HG02588 (cell line): ENCODE measurements around the gene KIF19.
"Not testable (repeated sequence)": the region's sequence is repeated elsewhere in the genome, so short reads cannot be mapped to it uniquely, and the experiment has no call there.

Source experiments
- ATAC-seq: cut with Tn5 transposase; IDR thresholded peaks from one replicate; pipeline ENCODE4 v1.9.1; 2021; ENCODE audit warnings: mild to moderate bottlenecking, moderate library complexity; ENCODE audit not compliant: unreplicated experiment

Gene KIF19

DNA sequence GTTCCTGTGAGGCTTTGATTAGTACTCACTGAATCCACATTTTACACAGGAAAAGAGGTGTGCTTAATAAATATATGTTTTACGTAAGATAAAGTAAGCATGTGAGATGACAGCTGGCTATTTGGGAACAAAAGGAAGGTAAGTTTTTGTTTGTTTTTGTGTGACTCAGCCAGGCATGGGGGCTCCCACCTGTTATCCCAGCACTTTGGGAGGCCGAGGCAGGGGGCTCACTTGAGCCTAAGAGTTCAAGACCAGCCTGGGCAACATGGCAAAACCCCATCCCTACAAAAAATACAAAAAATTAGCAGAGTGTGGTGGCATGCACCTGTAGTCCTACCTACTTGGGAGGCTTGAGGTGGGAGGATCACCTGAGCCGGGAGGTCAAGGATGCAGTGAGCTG, 59.2 kb downstream of the KIF19 start:
- no peak for ATAC-seq

DNA sequence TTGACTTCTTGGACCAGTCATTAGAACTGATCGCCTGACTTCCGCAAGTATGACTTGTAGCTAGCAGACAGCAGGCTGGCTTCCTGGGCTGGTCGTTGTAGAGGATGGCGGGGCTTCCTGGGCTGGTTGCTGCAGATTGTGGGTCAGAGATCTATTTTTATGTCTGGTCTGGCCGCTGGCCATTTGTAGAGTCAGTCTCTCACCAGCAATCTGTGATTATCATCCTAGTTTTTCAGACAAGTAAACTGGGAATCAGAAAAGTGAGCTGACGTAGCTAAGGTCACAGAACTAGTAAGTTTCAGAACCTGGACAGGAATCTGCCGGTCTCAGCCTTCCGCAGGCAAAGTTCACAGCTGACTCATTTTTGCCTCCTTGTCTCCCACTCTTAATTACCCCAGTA, 60.4 kb downstream of the KIF19 start:
- ATAC-seq = no peak

DNA sequence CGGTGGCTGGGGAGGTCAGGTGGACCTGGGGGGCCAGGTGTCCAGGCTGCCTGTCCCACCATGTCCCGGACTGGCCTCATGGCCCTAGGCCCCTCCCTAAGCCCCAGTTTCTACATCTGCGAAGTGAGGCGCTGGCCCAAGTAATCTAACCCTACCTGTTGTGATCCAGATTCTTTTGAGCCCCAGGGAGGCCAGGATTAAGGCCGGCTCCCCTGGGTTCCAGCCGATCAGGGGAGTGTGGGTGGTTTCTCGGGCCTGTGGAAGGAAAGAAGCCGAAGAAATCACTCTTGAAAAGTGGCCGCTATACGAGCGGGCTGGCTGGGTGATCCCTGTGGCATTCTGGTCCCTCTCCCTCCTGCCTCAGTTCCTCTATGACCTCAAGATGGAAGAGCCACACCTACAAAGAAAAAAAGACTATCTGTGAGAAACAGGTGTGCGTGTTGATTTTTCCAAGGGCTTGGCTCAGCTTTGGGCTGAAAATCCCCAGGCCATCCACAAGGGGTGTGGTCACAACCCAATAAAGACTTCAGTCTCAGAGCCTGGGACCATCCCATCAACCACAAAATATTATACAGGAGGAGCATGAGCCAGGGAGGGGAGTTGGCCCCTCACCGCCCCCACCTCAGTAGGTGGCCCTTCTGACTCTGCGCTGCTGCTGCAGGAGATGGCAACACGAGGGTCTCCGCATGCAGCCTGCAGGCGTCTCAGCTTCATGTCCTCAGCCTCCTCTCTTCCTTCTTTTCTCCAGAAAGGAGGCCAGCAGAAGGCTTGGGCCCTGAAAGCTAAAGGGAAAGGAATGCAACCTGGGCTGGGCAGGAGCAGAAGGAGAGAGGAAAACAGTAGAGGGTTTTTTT, 61.6 kb downstream of the KIF19 start:
- ATAC-seq = no peak

DNA sequence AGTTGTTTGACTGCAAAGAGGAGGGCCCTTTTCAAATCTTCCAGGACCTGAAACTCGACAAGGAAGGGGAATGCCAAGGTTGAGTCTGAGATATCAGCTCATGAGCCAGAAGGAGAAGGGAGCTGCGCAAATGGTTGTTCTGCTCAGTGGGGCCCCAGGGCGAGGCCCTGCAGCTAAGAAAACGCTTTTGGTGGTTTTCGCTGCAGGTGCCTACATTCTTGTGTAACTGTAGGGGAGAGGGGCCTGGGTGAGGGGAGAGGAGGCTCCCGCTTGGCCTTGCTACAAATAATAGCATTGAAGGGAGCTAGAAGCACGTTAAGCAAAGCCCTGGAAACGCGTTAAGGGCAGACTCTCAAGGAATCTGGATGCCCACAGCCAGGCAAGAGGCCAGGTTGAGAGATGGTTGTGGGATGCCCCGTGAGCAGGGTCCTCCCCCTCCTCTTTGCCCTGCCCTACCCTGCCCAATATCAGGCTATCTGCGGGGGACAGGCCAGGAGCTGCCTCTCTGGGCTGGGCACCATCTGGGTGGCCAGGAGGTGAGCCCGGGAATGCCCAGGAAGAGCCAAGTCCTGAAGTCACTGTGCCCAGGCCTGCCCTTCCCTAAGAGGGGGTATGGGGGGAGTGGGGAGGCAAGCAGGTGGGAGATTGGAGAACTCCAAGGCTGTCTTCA, 63.2 kb downstream of the KIF19 start:
- no peak for ATAC-seq

DNA sequence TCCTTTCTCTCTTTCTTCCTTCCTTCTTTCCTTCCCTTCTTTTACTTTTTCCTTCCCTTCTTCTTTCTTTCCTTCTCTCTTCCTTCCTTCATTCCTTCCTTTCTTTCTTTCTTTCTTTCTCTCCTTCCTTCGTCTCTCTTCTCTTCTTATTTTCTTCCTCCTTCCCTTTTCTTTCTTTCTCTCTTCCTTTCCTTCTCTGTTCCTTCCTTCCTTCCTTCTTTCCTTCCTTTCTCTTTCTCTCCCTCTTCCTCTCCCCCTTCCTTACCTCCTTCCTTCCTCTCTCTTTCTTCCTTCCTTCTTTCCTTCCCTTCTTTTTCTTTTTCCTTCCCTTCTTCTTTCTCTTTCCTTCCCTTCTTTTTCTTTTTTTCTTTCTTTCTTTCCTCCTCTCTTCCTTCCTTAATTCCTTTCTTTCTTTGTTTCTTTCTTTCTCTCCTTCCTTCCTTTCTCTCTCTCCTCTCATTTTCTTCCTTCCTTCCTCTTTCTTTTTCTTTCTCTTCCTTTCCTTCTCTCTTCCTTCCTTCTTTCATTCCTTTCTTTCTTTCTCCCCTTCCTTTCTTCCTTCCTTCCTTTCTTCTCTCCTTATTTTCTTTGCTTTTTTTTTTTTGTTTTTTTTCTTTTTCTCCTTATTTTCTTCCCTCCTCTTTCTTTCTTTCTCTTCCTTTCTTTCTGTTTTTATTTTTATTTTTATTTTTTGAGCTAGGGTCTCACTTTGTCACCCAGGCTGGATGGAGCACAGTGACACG, 64.1 kb downstream of the KIF19 start:
- ATAC-seq = no peak

DNA sequence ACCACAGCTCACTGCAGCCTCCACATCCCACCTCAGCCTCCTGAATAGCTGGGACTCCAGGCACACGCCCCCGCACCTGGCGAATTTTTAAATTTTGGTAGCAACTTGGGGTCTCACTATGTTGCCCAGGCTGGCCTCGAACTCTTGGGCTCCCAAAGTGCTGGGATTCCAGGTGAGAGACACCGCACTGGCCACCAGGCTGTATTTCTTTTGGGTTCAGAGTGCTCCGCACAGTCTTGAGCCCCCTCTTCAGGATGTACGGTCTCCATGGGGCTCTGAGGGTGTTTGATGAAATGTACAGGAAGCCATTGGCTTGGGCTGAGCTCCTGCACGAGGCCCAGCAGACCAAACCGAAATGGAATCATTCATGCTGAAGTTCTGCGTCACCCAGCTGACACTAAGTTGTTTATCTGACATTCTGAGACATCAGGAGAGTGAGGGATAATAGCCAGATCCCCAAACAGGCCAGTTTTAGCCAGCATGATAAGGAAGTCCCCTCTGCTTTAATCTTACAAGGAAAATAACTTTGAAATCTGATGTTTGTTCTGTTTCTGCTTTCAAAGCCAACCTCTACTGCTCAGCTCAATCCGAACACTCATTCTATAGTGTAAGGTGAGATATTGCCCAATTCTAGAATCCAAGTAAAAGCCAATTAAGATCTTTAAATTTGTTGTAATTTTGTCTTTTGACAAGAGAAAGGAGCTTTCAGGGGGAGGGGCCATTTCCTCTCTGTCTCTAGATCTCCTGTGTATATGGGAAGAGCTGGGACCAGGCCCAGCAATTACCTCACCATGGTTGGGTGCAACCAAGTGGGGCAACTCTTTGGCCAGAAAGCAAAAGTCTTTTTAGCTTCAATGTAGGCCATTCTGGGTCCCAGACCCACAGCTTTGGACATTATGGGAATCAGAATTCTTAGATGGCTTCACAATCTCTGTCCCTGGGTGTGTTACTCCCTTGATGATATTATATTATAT, 64.9 kb downstream of the KIF19 start:
- ATAC-seq = no peak

DNA sequence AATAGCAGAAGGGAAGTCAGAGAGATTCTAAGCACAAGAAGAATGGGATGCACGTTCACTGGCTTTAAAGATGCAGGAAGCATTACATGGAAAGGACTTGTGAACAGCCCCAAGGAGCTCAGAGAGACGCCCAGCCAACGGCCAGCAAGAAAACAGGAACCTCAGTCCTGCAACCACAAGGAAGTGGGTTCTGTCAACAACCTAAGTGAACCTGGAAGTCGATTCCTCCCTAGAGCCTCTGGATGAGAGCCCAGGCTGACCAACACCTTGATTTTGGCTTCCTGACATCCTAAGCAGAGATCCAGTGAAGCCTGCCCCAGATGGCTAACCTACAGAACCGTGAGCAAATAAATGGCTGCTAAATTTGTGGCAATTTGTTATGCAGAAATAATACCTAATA, 65.7 kb downstream of the KIF19 start:
- ATAC-seq = no peak

DNA sequence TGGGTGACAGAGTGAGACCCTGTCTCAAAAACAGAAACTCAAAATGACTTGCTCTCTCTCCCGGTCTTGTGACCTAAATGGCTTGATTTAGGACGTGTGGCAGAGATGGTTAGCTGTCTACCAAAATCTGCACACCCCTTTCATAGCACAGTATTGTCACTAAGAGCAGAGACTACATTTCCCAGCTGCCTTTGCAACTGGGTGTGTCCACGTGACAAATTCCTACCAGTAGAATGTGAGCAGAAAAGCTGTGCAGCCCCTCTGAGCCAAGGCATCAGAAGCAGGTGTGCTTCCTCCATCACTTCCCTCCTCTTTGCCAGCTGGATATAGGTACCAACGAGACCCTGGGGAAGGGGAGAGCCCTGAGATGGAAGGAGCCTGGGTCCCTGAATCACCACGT, 66.8 kb downstream of the KIF19 start:
- no peak for ATAC-seq

DNA sequence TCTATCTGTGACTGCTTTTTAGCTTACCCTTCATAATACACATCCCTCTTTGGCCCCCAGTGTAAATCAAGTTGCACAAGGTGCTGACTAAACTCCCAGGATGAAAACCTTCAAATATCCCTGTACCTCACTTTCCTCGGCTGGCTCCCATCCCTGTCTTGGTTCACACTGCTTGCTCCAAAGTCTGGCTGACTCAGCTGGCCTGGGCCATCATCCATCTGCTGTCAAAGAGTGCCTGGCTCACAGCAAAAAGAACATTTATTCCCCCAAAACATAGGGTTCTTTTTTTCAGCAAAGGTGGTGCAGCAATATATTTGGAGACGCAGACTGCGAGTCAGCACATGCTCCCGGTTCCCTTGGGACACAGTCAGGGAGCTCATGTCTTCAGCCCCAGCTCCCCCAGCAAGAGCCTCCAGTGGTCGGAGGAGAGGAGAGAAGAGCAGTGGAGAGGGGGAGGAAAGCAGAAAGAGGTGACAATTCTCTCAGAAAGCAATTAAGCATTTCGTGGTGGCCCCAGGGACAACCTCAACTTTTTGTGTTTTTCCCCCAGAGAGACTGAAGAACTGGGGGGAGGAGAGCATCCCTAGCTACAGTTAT, 67.4 kb downstream of the KIF19 start:
- ATAC-seq = no peak

DNA sequence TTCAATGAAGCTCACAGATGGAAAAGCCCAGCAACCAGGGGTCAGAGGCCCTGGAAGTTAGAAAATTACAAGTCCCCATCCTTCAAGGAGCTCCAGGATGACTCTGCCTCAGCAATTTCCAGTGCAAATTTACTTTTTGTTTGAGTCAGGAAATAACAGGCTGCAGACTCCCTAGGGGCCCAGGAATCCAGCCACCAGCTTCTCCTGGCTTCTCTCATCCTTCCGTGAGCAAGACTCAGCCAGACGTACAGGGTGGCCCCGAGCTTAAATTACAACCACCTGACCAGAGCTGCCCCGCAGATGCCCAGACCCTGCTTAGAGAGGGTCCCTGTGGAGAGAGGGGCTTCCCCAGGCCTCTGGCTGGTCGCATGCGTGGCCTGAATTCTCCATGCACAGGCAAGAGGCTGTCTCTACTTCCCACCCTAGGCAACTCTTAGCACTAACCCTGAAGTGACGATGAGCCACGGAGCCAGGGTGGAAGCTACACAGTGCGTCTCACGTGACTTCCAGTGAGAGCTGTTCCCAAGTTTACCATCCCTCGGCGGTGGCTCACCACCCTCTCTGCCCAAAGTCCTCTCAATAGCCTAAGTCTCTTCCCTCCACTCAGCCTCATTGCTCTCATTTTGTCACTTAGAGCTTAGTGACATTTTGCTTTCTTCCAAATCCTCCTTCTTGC, 68.4 kb downstream of the KIF19 start:
- no peak for ATAC-seq

DNA sequence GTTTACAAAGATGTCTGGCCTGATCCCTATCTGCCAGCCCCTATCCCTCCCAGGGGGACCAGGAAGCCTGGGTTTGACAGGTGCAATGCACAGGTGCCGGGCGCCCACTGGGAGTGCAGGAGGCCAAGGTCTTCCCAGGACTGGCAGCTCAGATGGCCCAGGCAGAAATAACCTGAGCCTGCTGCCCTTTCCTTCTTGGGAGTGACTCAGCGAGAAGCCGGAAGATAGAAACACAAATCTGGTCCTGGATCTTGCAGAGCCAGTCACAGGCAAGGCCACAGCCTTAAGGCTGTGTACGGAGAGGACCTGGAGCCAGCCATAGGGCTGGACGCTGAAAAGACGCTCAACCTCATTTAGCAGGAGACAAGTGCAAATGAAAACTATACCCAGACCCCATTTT, 69.0 kb downstream of the KIF19 start:
- no peak for ATAC-seq

DNA sequence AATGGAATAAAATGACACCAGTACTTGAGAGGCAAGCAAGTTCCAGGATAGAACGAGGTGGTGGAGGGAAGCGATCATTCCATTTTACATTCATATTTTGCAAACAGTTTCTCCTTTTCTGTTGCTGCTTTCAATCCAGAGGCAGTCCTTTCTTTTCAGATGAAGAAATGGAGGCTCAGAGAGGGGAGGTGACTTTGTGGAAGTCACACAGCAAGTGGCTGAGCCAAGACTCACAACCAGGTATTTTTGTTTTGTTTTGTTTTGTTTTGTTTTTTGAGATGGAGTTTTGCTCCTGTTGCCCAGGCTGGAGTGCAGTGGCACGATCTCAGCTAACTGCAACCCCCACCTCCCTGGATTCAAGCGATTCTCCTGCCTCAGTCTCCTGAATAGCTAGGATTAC, 70.5 kb downstream of the KIF19 start:
- ATAC-seq = no peak

DNA sequence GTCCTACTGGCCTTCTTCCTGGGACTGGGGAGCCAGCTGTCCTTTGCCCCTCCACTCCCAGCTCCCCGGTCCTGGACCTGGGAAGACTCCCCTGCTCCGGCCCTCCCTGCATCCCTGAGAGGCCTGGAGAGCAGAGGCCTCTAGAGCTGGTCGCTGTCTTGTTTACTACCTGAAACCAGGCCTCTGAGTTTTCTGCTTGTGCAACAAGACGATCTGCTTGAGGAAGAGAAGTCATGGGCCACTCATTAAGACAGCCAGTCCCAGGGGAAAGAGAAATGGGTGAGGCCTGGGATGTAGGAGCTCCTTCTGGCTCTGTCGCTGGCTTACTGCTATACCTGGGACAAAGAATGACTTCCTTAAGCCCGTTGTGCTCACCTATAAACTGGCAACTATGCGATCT, 76.0 kb downstream of the KIF19 start:
- no peak for ATAC-seq

DNA sequence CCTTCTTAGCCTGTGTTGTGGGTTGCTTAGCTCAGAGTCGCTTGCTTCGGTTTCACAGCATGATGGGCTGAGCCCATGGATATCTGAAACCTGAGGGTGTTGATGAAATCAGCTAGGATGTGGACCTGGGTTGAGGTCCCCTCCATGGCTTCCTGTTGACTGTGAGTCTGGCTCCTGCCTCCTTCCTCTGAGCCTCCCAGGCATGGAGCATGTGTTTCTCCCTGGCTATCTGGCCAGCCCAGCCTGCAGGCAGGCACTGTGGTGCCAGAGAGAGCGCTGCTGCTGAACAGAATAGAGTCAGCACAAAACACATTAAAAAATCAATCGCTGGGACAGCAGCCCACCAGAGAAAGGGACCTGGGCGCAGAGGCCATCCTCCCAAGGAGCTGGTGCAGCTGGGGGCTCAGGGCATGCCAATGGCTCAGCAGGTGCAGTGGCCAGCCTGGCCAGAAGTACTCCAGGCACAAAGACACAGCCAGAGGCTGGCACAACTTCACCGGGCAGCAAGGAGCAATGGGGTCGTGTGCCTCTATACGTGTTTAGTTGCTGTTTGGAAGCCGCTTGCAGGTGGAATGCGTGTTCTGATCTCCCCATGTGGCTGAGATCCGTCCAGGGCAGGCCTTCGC, 77.6 kb downstream of the KIF19 start:
- no peak for ATAC-seq

DNA sequence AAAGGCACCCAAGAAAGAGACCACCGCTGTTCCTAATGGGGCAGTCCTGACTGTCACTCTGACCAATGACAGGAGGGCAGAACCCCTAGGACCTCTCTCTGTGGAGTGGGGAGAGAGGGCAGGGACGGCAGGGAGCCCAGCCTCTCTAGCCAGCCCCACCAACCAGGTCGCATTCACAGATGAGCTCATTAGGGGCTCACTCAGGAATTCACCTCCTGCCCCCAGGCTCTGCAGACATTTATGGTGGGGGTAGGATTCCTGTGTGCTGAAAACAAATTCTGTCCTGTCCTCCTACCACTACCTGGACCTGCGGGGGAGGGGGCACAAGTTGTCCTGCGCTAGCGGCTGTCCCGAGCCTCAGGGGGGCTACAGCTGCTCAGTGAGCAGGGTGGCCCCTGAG, 78.2 kb downstream of the KIF19 start:
- no peak for ATAC-seq

DNA sequence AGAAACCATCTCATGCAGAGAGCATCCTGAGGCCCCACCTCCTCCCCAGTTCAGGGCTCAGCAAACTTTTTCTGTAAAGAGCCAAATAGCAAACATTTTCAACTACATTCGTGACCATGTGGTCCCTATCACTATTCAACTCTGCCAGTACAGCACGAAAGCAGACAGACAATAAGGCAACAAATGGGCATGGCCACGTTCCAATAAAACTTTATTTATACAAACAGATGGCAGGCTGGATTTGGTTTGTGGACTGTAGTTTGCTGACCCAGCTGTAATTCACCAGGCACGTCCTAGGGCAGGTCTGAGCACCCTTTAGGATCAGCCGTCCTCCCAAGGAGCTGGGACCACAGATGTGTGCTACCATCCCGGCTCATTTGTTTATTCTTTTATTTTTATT, 78.8 kb downstream of the KIF19 start:
- ATAC-seq = no peak

DNA sequence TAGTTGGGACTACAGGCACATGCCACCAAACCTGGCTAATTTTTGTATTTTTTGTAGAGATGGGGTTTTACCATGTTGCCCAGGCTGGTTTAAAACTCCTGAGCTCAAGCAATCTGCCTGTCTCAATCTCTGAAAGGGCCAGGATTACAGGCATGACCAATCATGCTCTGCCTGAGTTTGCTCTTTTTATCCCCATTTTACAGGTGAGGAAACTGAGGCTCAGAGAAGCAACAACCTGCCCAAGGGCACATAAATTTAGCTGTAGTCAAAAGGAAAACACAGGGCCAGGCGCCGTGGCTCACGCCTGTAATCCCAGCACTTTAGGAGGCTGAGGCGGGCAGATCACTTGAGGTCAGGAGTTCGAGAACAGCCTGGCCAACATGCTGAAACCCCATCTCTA, 79.3 kb downstream of the KIF19 start:
- not testable (repeated sequence) for ATAC-seq
